HL-60 (cell line): ENCODE measurements around the gene MMP8.

ENCODE experiments used
- GABPA ChIP-seq: IDR thresholded peaks from 2 replicates; pipeline ENCODE4 v1.6.1; 2012; ENCODE audit warnings: low read depth
- POLR2AphosphoS5 ChIP-seq: IDR thresholded peaks from 2 replicates; pipeline ENCODE4 v1.6.1; 2012; ENCODE audit warnings: low read depth
- SPI1 ChIP-seq: IDR thresholded peaks from 2 replicates; pipeline ENCODE4 v1.6.1; 2012; ENCODE audit warnings: low read depth, mild to moderate bottlenecking, borderline replicate concordance
- TF ChIP-seq, protein P1 (sequence below): IDR thresholded peaks from one replicate; pipeline ENCODE4 v1.5.1; 2011; ENCODE audit warnings: low read length, control low read depth, inconsistent platforms; ENCODE audit not compliant: insufficient read depth

DNA sequence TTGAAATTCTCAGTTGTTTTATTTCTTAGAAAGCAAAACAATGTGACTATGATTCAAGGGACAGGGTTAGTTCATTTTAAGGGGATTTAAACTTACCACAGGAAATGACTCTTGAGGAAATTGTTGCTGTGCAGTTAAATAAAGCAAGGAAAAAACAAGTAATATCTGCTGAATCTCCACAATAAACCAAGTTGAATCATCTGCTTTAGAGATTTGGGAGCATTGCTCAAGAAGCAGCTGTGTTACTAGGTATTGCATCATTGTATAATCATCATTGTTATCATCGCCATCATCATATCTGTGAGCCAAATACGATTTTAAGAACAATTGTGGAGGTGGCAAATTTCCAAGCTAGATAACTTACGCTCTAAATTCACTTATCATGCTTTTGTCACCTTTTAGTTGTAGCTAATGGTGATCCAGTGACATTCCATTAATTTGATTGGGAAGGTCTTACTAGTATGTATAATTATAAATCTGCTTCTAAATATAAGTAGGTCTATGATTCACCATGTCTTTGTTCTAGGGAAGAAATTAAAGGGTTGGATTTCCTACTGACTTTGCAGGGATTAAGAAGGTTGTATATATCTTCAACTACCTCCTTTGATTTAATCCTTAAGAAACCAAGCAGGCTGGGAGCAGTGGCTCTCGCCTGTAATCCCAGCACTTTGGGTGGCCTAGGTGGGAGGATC, 35.7 kb upstream of the MMP8 start:
- TF ChIP-seq POLR2AphosphoS5 (no peak), GABPA (no peak), SPI1 (no peak)
- TF ChIP-seq, protein P1, sequence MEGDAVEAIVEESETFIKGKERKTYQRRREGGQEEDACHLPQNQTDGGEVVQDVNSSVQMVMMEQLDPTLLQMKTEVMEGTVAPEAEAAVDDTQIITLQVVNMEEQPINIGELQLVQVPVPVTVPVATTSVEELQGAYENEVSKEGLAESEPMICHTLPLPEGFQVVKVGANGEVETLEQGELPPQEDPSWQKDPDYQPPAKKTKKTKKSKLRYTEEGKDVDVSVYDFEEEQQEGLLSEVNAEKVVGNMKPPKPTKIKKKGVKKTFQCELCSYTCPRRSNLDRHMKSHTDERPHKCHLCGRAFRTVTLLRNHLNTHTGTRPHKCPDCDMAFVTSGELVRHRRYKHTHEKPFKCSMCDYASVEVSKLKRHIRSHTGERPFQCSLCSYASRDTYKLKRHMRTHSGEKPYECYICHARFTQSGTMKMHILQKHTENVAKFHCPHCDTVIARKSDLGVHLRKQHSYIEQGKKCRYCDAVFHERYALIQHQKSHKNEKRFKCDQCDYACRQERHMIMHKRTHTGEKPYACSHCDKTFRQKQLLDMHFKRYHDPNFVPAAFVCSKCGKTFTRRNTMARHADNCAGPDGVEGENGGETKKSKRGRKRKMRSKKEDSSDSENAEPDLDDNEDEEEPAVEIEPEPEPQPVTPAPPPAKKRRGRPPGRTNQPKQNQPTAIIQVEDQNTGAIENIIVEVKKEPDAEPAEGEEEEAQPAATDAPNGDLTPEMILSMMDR, result no peak
